Measurements from ENCODE around the gene ADCK1. TPM values are rescaled to one million over a fixed set of nuclear protein-coding genes. Genes with fewer than 3 reads are reported as not detected.
"Not testable (repeated sequence)": the region's sequence is repeated elsewhere in the genome, so short reads cannot be mapped to it uniquely, and the experiment has no call there.

ADCK1 gene
- total RNA-seq, 1 donor from 2014 or later = 5.2 TPM

DNA sequence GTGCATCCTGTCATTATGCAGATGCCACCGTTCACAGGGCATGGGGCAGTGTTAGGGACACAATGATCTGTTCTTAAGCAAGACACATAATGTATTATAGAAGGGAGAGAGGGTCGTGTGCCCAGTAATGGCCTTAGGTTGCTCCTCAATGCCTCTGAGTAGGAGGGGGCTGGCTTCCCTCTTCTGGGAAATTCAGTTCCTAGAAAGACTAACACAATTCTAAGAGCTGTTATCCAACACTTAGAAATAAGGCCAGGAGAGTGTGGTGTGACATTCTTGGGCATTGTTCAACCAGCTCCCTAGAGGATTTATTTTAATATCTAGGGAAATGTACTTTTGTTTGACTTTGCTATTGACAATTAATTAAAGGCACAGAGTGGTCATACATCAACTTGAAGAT, 118.5 kb downstream of the ADCK1 start:
- intact Hi-C loops (cut with micrococcal nuclease) = no loop called here

DNA sequence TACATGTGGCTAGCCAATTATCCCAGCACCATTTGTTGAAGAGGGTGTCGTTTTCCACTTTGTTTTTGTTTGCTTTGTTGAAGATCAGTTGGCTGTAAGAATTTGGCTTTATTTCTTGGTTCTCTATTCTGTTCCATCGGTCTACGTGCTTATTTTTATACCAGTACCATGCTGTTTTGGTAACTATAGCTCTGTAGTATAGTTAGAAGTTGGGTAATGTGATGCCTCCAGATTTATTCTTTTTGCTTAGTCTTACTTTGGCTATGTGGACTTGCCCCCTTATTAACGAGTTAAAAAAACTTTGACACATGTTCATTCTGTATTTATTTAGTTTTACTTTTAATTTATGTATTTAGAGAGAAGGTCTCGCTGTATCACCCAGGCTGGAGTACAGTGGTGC, 120.4 kb downstream of the ADCK1 start:
- Mint-ChIP-seq H3K4me3 (ENCODE audit: low read depth) (no peak overlapping the region), H3K4me1 (ENCODE audit: low read depth) (no peaks in the 10 kb centered on the region), H3K9me3 (no peaks in the 10 kb centered on the region), H3K27ac (no peak overlapping the region), H3K36me3 (ENCODE audit: low read depth) (no peaks in the 10 kb centered on the region), H3K27me3 (ENCODE audit: low read depth) (no peaks in the 10 kb centered on the region)
- intact Hi-C loops (cut with micrococcal nuclease) = no loop called here
- no peak for DNase-seq (ENCODE audit: low spot score)

More for the DNA sequence above, 118.5 kb downstream of the ADCK1 start:
- no peaks in the 10 kb centered on the region for H3K36me3 Mint-ChIP-seq (ENCODE audit: low read depth)
- H3K9me3 Mint-ChIP-seq = no peaks in the 10 kb centered on the region
- DNase-seq (ENCODE audit: low spot score) = no peak
- H3K27ac Mint-ChIP-seq = no peak overlapping the region
- no peaks in the 10 kb centered on the region for H3K27me3 Mint-ChIP-seq (ENCODE audit: low read depth)
- no peak overlapping the region for H3K4me3 Mint-ChIP-seq (ENCODE audit: low read depth)
- H3K4me1 Mint-ChIP-seq (ENCODE audit: low read depth) = no peaks in the 10 kb centered on the region

DNA sequence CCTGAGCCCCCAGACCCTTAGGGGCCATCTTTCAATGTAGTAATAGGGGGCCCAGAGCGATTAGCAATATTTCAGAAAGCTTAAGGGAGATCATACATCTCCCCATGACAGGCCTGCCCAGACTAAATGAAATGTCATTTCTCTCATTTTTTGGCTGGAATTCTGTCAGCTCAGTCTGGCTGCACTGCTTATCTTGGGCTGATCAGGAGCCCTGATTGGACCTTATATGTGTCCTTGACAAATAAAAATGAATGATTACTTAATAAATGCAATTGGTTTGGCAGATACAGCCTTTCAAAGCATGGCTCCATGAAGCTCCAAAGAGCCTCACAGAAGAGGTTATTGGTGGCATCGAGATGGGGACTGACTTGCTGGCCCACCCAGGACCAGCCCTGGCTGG, 121.9 kb downstream of the ADCK1 start:
- no peak overlapping the region for H3K4me3 Mint-ChIP-seq (ENCODE audit: low read depth)
- intact Hi-C loops (cut with micrococcal nuclease) = no loop called here
- DNase-seq (ENCODE audit: low spot score) = no peak
- no peaks in the 10 kb centered on the region for H3K36me3 Mint-ChIP-seq (ENCODE audit: low read depth)
- H3K27me3 Mint-ChIP-seq (ENCODE audit: low read depth) = no peaks in the 10 kb centered on the region
- no peaks in the 10 kb centered on the region for H3K9me3 Mint-ChIP-seq
- no peak overlapping the region for H3K27ac Mint-ChIP-seq
- no peaks in the 10 kb centered on the region for H3K4me1 Mint-ChIP-seq (ENCODE audit: low read depth)

DNA sequence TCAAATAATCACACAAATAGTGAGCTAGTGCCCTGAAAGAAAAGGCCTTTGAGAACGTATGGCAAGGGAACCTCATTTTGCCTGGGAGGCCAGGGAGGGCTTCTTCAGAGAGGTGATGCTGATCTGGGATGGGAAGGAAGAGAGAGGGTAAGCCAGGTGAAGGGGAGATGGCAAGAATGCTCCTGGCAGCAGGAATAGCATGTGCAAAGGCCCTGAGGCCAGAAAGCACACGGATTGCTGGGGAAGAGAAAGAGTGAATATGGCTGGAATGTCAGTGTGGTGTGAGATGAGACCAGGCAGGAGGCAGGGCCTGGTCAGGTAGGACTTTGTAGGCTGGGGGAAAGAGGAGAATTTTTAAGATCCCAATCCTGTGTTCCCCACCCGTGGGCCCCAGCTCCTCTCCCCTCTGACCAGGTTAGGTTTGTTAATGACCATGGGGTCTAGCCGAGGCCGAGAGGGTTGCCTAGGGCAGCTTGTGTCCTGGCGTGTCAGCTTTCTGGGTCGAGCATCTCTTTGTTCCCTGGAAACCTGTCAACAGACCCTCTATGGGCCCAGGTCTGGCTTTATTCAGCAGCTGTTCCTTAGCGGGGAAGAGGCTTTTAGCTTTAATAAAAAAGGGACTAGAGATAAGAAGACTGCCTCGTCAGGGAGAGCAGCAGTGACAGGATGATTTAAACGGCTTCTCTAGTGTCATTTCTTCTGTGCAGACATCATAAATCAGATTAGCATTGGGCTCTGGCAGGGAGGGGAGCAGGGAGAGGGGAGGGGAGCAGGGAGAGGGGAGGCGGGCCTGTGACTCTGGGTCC, 123.4 kb downstream of the ADCK1 start:
- Mint-ChIP-seq H3K36me3 (ENCODE audit: low read depth) (no peaks in the 10 kb centered on the region), H3K27me3 (ENCODE audit: low read depth) (no peaks in the 10 kb centered on the region), H3K4me3 (ENCODE audit: low read depth) (no peak overlapping the region), H3K9me3 (no peaks in the 10 kb centered on the region), H3K27ac (no peak overlapping the region), H3K4me1 (ENCODE audit: low read depth) (no peaks in the 10 kb centered on the region)
- DNase-seq (ENCODE audit: low spot score) = no peak
- intact Hi-C loops (cut with micrococcal nuclease) = no loop called here

DNA sequence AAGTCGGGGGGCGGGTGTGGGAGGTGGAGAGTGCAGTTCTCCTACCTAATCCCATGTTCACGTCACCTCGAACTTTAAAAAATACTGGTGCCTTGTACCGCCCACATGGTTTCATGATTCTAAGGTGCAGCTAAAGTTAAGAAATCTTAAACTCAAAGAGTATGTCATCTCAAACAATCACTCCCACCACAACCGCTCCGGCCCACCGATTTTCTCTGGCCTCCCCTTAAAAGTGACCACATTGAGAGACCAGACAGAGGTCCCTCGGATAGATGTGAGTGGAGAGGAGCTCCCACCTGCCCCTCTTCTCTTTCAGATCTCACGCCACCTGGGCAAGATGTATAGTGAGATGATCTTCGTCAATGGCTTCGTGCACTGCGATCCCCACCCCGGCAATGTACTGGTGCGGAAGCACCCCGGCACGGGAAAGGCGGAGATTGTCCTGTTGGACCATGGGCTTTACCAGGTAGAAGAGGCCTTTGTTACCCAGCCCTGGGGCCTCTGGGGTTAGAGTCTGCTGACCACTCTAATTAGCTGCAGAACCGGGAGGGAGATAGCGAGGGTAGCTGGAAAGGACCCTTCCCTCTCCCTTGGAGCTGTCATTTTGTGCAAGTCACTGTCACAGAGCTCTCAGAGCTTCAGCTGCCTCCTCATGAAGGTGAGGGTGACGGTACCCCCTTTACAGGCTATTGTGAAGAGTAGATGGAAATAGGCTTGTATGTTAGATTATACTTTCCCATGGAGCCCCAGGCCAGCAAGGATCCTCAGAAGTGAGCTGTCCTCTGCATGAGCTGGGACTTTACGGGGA, 124.4 kb downstream of the ADCK1 start:
- no peaks in the 10 kb centered on the region for H3K27me3 Mint-ChIP-seq (ENCODE audit: low read depth)
- H3K4me1 Mint-ChIP-seq (ENCODE audit: low read depth) = no peaks in the 10 kb centered on the region
- H3K36me3 Mint-ChIP-seq (ENCODE audit: low read depth) = no peaks in the 10 kb centered on the region
- H3K27ac Mint-ChIP-seq = no peak overlapping the region
- no peaks in the 10 kb centered on the region for H3K9me3 Mint-ChIP-seq
- no peak for DNase-seq (ENCODE audit: low spot score)
- H3K4me3 Mint-ChIP-seq (ENCODE audit: low read depth) = no peak overlapping the region
- intact Hi-C loops (cut with micrococcal nuclease) = no loop called here

DNA sequence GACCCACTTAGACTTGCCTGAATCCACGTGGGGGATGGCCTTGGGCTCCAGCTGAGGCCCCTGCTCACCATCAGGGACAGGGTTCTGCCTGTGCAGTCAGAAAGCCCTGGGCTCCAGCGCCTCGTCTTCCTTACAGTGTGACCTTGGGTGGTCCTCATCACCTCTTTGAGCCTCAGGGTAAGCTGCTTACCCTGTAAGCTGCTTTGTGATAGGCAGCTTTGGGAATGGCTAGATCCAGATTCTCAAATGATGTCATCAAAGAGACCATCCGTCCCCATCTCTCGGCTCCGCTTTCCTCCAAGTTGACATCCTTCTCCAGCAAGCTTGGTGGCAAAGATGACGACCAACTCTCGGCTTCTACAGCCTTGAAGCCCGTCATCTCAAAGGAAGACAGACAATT, 127.0 kb downstream of the ADCK1 start:
- no peaks in the 10 kb centered on the region for H3K9me3 Mint-ChIP-seq
- no peaks in the 10 kb centered on the region for H3K36me3 Mint-ChIP-seq (ENCODE audit: low read depth)
- H3K27me3 Mint-ChIP-seq (ENCODE audit: low read depth) = no peaks in the 10 kb centered on the region
- H3K27ac Mint-ChIP-seq = no peak overlapping the region
- no peak overlapping the region for H3K4me3 Mint-ChIP-seq (ENCODE audit: low read depth)
- DNase-seq (ENCODE audit: low spot score) = no peak
- no peaks in the 10 kb centered on the region for H3K4me1 Mint-ChIP-seq (ENCODE audit: low read depth)
- intact Hi-C loops (cut with micrococcal nuclease) = no loop called here

DNA sequence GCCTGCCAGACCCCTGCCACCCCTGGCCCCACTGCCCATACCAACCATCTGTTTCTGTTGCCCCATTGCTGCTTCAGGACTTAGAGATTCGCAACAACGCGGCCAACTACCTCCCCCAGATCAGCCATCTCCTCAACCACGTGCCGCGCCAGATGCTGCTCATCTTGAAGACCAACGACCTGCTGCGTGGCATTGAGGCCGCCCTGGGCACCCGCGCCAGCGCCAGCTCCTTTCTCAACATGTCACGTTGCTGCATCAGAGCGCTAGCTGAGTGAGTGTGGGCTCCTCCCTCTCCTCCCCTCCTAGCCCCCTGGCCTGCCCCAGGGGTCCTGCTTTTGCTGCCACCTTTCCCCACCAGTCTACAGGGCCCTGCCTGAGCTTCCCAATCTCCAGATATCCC, 131.5 kb downstream of the ADCK1 start:
- intact Hi-C loops (cut with micrococcal nuclease) = no loop called here
- H3K27me3 Mint-ChIP-seq (ENCODE audit: low read depth) = no peaks in the 10 kb centered on the region
- peaks cover 21% of the 10 kb centered on the region for H3K9me3 Mint-ChIP-seq
- no peak overlapping the region for H3K27ac Mint-ChIP-seq
- H3K4me1 Mint-ChIP-seq (ENCODE audit: low read depth) = no peaks in the 10 kb centered on the region
- H3K36me3 Mint-ChIP-seq (ENCODE audit: low read depth) = no peaks in the 10 kb centered on the region
- DNase-seq (ENCODE audit: low spot score) = no peak
- H3K4me3 Mint-ChIP-seq (ENCODE audit: low read depth) = no peak overlapping the region

DNA sequence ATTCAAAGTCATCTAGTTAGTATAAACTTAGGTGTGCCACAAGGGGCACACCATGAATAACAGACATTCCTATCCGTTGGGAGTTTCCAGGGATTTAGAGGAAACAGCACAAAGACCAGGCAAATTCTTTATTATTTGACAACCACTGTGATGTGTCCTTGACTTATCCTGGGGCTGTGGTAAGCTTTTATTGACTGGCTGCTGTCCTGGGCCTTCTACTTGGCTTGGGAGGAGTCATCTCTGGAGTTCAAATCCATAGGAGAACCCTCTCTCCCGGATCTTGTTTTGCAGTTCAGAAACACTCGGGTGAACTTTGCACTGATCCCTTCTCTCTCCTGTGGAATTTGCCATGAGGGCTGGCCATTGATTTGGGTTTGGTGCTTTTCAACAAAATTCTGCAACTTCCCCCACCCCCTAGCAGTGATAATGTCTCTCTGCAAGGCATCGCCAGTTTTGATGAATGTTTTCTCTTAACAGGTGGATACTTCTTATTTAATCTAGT, 136.3 kb downstream of the ADCK1 start:
- Mint-ChIP-seq H3K36me3 (ENCODE audit: low read depth) (no peaks in the 10 kb centered on the region), H3K27me3 (ENCODE audit: low read depth) (no peaks in the 10 kb centered on the region), H3K4me1 (ENCODE audit: low read depth) (no peaks in the 10 kb centered on the region), H3K4me3 (ENCODE audit: low read depth) (no peak overlapping the region), H3K27ac (no peak overlapping the region), H3K9me3 (peaks cover 26% of the 10 kb centered on the region)
- no peak for DNase-seq (ENCODE audit: low spot score)
- intact Hi-C loops (cut with micrococcal nuclease) = no loop called here

DNA sequence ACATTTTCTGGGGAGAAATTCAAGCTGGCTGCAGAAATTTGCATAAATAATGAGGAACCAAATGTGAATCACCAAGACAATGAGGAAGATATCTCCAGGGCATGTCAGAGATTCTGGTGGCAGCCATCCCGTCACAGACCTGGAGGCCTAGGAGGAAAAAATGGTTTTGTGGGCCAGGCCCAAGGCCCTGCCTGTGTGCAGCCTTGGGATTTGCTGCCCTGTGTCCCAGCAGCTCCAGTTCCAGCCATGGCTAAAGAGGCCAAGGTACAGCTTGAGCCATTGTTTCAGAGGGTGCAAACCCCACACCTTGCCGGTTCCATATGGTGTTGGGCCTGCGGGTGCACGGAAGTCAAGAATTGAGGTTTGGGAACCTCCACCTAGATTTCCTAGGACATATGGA, 147.5 kb downstream of the ADCK1 start:
- Mint-ChIP-seq H3K4me3 (ENCODE audit: low read depth) (no peak overlapping the region), H3K27ac (no peak overlapping the region), H3K9me3 (peaks cover 12% of the 10 kb centered on the region), H3K36me3 (ENCODE audit: low read depth) (no peaks in the 10 kb centered on the region), H3K27me3 (ENCODE audit: low read depth) (no peaks in the 10 kb centered on the region), H3K4me1 (ENCODE audit: low read depth) (no peaks in the 10 kb centered on the region)
- intact Hi-C loops (cut with micrococcal nuclease) = no loop called here
- no peak for DNase-seq (ENCODE audit: low spot score)

DNA sequence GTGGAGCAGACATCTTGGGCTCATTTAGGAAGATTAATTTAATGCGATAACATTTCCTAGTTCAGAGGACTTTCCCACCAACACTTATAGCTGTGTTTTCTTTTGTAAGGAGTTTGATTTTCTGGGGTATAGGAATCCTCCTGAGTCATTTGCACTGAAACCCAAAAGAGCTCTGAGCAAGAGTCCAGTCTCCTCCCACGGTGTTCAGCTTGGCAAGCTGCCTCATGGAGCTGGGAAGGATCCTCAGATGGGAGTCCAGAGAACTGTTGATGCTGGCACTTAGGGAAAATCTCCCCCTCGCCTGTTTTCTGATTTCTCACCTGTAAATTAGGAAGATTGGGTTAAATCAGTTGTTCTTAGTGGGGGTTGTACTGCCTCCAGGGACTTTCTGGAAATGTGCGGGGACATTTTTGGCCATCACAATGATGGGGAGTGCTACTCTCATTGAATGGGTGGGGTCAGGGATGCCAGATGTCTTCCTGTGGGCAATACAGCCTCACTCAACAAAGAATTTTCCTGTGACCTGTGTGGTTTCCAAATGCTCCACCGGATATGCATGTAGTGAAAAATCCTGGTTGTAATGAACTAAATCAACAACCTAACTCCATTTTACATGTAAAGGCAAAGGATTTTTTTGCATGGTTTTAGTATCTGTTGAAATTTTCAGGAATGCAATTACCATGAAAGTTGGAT, 150.6 kb downstream of the ADCK1 start:
- H3K36me3 Mint-ChIP-seq (ENCODE audit: low read depth) = no peaks in the 10 kb centered on the region
- no peak overlapping the region for H3K27ac Mint-ChIP-seq
- H3K4me3 Mint-ChIP-seq (ENCODE audit: low read depth) = no peak overlapping the region
- no peak for DNase-seq (ENCODE audit: low spot score)
- H3K27me3 Mint-ChIP-seq (ENCODE audit: low read depth) = no peaks in the 10 kb centered on the region
- intact Hi-C loops (cut with micrococcal nuclease) = no loop called here
- H3K9me3 Mint-ChIP-seq = peaks cover 12% of the 10 kb centered on the region
- H3K4me1 Mint-ChIP-seq (ENCODE audit: low read depth) = no peaks in the 10 kb centered on the region

DNA sequence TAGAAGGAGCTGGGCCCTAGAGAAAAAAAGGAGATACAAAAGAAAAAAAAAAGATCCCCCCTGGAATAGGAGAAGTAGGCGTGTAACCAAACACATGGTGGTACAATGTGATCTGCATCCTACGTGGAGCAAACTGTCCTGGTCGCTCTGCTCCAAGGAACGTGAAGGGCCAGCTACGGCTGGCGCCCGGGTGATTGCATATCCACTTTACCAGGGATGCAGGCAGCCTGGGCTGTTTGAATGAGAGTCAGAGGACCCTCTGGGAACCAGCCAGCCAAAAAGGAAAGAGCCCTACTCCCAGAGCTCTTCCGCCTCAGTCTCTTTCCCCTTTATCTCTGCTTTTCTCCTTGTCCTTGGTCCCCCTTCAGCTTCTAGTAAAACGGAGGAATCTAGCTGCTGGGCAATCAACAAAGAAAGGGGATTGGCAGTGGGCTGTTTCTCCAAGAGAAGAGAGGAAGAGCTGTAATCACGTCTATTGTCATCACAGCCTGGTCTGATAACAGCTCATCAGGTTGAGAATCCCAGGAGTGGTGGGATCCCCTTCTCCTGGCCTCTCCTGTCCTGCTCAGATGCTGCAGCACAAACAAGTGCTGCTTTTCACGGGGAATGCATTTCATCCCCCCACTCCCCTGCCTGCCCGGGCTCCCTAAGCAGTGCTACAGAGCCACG, 156.0 kb downstream of the ADCK1 start:
- Mint-ChIP-seq H3K4me3 (ENCODE audit: low read depth) (no peak overlapping the region), H3K27me3 (ENCODE audit: low read depth) (peaks cover 11% of the 10 kb centered on the region), H3K27ac (no peak overlapping the region), H3K36me3 (ENCODE audit: low read depth) (no peaks in the 10 kb centered on the region), H3K9me3 (no peaks in the 10 kb centered on the region), H3K4me1 (ENCODE audit: low read depth) (no peaks in the 10 kb centered on the region)
- no peak for DNase-seq (ENCODE audit: low spot score)
- intact Hi-C loops (cut with micrococcal nuclease) = no loop called here

DNA sequence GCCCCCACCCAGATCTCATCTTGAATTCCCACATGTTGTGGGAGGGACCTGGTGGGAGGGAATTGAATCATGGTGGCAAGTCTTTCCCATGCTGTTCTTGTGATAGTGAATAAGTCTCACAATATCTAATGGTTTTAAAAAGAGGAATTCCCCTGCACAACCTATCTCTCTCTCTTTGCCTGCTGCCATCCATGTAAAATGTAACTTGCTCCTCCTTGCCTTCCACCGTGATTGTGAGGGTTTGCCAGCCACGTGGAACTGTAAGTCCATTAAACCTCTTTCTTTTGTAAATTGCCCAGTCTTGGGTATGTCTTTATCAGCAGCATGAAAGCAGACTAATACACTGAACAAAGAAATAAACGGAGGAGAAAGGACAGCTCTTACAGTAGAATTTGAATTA, 159.8 kb downstream of the ADCK1 start:
- H3K4me3 Mint-ChIP-seq (ENCODE audit: low read depth); H3K4me1 Mint-ChIP-seq (ENCODE audit: low read depth); intact Hi-C loops (cut with micrococcal nuclease); H3K27ac Mint-ChIP-seq; DNase-seq (ENCODE audit: low spot score); H3K36me3 Mint-ChIP-seq (ENCODE audit: low read depth); H3K9me3 Mint-ChIP-seq: not testable (repeated sequence)
- H3K27me3 Mint-ChIP-seq (ENCODE audit: low read depth) = peaks cover 17% of the 10 kb centered on the region
